GM21576 (cell line): ENCODE measurements around the gene LIPT2.

ENCODE experiments used
- ATAC-seq: cut with Tn5 transposase; IDR thresholded peaks from one replicate; pipeline ENCODE4 v1.9.1; 2021; ENCODE audit warnings: mild to moderate bottlenecking, moderate library complexity; ENCODE audit not compliant: unreplicated experiment

LIPT2 gene

DNA sequence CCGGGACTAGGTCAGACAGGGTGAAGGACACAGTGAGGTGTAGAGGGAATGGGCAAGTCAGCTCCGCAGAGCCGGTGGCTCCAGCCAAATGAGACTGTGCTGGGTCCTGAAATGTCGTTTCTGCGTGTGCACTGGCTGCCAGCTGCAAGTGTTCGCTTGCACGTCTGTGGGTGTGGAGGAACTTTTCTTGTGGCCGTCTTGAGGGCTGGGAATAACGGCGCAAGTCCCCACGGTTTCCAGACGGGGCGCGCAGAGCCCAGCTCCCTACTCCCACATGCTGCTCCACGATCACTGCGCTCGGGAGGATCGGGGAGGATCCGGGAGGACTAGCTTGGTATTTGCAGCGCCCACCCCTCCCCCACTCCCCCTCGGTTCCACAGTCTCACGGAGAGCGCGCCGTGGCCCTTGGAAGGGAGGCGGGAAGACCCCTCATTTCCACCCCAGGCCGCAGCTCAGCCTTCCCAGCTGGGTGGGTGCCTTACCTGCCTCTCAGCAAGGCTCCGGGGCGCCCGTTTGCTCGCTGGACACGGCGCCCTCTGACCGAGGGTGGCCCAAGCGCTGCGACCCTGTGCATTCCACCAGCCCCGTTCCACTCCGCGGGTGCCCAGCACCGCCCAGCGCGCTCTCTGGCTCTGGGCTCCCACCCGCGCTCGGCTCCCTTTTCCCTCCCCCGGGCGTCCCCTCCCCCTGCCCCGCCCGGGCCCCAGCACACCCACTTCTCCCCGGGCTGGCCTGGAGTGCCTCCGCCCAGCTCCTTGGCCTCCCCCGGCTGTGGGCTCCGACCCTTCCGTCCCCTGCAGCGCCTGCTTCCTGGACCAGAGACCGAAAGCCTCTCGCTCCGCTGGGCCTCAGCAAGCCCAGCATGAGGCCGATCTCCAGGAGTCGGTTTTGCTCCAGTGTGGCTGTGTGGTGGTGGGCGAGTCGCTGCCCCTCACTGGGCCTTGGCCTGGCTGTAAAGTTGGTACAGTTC, 26.3 kb downstream of the LIPT2 start, which contains the start of gene KCNE3:
KCNE3 (minus strand) TSS at position 634 of the 970 bp plus-strand sequence. CDS start 9,986 bp downstream, outside the sequence.
- ATAC-seq, result no peak

DNA sequence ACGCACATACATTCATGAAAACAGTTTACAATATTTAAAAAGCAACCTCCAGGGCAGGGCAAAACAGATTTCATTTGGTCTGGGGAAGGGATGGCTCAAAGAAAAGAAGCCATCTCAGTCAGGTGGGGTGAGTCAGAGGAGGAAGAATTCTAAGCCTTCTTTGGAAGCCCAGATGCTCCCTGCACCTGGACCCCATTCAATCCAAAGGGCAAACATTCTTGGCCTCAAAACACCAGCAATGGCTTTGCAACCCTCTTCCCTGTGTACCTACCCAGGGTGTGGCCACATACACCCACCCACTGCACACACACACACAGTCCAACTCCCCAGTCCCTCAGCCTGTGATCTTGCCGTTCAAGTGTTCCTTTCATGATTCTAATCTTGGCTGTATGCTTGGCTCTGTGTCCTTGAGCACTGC, 28.2 kb downstream of the LIPT2 start:
- no peak for ATAC-seq

DNA sequence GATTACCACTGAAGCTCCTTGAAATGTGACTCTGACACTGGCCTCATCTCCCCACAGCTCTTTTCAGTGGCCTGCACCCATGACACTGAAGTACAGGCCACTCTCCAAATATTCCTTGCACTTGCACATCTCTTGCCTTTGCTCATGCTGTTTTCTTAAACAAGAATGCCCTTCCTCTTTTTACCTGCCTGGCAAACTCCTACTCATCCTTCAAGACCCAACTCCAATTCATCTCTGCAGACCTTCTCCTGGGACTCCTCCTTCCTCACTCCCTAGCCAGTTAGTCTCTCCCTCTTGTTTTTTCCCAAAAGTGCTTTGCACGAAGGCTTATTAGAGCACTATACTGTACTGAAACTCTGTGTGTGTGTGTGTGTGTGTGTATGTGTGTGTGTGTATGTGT, 28.8 kb downstream of the LIPT2 start:
- ATAC-seq, result no peak

- no peak for ATAC-seq
Observed at GRCh38 chr11:74463216-74463615, 30.3 kb downstream of the LIPT2 start.

- ATAC-seq, result no peak
Observed at GRCh38 chr11:74462631-74463030, 30.9 kb downstream of the LIPT2 start.

DNA sequence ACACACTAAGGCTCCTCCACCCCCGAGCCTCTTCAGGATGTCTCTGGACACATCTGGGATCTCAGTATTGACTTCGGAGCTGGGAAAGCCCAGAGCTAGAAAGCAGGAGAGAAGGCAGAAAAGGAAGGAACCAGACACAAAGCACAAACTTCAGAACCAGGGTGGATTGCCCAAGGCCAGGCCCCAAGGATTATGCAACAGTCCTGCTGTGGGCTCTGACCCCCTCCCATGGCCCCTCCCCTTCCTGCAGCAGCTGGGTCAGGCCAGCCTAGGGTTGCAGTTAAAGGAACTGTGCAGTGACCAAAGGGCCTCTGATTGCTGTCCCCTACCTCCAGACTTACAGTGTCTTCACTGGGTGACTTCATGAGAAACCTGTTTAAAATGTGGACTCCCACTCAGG, 31.5 kb downstream of the LIPT2 start:
- ATAC-seq, result no peak

GRCh38 chr11:74460481-74461154, 32.9 kb downstream of the LIPT2 start:
- ATAC-seq, result no peak

- ATAC-seq, result no peak
Observed at GRCh38 chr11:74460065-74460464, 33.5 kb downstream of the LIPT2 start.

- ATAC-seq, result no peak
Observed at GRCh38 chr11:74459584-74459983, 33.9 kb downstream of the LIPT2 start.

DNA sequence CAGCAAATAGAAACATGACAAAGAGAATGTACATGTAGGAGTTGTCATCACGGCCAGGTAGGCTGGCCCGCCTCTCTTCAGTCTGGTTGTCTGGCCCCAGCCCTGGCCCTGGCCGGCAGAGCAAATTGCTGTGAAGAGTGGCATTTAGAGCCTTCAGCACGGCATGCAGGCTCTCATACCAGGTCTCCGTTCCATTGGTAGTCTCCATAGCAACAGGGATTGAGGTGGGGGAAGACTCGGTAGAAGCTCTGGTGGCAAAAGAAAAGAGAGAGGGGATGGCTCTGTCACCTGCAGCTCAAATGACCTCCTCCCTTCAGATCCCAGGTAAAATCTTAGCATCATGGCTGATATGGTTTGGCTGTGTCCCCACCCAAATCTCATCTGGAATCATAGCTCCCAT, 36.2 kb downstream of the LIPT2 start:
- ATAC-seq, result no peak

- no peak for ATAC-seq
Observed at GRCh38 chr11:74453373-74453975, 40.0 kb downstream of the LIPT2 start.

GRCh38 chr11:74452366-74452765, 41.2 kb downstream of the LIPT2 start:
- no peak for ATAC-seq

GRCh38 chr11:74450318-74450717, 43.2 kb downstream of the LIPT2 start:
- no peak for ATAC-seq

- no peak for ATAC-seq
Observed at GRCh38 chr11:74449369-74449931, 44.1 kb downstream of the LIPT2 start.

DNA sequence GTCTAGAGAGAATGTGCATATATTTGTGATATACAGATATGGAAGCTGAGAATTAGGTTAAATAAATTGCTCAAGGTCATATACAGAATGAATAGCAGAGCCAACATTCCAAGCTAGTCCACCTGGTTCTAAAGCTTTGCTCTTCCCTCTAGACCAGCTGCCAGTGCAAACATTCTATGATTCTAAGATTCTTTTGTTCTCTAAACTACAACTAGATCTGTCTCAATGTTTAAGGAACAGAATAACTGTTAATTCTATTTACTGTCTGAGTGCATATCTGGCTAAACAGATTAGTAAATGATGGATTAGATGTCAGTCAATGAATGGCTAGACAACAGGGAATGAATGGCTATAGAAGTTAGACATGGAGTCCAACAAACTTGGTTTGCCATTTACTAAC, 45.8 kb downstream of the LIPT2 start:
- no peak for ATAC-seq

DNA sequence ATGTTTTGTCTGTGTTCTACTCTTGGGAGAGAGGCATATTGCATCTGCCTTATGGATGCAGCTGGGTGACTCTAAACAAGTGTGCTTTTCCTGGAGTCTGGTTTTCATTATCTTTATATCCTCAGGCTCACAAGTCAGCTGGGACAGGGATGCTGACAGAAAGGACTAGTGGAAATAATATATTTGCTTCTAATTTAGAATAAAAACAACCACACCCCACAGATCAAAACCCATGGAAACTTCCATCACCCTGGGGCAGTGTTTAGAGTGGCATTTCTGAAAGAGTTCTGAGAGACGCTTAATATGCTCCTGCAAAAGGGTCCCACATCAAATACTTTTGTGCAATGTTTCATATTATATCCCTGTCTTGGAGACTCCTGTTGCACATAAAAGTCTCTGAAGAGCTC, 47.0 kb downstream of the LIPT2 start:
- no peak for ATAC-seq

DNA sequence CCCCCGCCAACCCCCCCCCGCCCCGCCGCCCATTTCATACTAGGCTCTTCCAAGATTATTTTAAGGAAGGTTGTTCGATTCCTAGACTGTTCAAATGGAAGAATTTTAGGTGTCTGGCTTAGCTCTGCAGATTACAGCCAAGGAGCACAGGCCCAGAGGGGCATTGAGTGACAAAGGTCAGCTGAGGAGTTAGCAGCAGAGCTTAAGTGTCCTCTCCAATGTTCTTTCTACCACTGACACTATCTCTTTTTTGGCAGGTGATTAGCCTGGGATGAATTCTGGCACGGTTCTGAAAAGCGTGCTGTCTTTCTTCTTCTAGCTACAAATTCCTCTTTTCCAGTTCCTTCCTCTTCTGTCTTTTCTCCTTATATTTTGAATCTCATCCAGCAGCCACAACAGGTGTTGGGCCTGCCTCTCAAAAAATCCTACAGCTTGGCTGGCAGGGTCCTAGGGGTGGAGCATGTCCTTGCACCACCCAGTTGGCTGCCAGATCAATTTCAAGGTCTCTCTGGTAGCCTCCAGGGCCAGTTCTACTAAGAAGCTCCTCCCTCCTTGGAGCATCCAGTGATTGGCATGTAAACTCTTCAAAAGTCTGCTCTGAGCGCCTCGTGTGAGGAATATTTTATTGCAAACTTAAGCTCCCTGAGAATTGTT, 49.2 kb downstream of the LIPT2 start:
- ATAC-seq, result no peak

DNA sequence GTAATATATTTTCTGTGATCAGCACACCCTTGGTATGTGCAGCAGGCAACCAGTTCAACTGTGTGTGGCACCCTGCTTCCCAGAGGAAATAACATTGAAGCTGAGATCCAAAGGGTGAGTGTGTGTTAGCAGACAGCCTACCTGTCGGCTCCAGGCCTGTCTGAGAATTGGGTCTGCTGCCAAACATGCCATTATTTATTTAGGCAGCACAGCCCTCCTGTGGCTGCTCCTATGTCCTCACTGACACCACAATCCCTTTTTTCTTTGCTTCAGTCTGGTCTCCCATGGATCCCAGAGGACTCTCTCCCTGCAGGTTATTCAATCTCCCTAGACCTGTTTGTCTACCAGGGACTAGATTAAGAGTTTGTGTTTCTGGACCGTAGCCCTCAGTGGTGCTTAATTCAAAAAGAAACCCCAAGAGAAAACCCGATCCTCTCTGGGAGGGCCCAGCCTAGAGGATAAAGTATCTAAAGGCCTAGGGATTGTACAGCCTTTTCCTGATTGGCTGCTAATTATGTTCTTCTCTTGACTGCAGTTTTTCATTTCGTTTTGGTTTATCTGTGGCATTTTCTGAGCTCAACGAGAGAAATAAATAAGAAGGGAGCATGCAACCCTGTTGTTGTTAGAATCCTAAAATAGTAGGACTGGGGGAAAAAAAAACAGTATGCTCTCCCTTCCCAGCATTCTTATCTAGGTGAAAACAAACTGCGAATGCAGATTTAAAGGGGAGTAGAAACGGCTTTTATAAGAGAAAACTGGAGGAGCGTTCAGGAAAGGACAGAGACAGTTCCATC, 50.3 kb downstream of the LIPT2 start:
- no peak for ATAC-seq

DNA sequence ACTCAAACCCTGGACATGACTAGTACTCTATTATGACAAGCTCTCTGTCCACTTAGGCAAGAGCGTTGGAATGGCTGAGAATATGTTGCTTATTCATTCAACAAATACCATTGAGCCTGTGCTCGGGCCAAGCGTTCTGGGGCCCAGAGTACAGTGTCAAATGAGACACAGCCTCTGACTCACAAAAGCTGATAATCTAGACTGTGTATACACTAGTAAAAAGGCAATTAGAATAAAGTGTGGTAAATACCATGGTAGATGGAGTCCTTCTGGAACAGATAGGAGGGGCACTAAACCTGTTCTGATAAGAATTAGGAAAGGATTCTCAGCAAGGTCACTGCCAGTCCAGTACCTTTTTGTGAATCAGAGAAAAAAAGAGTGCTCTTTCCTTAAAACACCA, 50.9 kb downstream of the LIPT2 start:
- no peak for ATAC-seq
